ENCODE results near the gene TNFRSF18.

The TNFRSF18 gene

GRCh38 chr1:1213345-1214265 lies 7.2 kb upstream of the TNFRSF18 start, which contains the start of gene TNFRSF4:
Gene TNFRSF4, minus strand, starts transcription at chr1:1214153. Its CDS starts 26 bp downstream, at chr1:1214127.
- DNase-seq: no peak
- Histone ChIP-seq H3K27me3 (ENCODE audit: insufficient read depth, low read depth, severe bottlenecking) (no peaks in the 10 kb centered on the region), H3K36me3 (peaks cover 26% of the 10 kb centered on the region), H3K27ac (no peak within 1 kb of the TSS), H3K9me3 (ENCODE audit: severe bottlenecking) (no peaks in the 10 kb centered on the region), H3K4me3 (ENCODE audit: low read depth, low read length) (no peak within 1 kb of the TSS)
- no peak for TF ChIP-seq CTCF (IDR thresholded peaks at IDR 0.05; ENCODE audit: low read depth, low read length)

- Histone ChIP-seq H3K4me3 (ENCODE audit: low read depth, low read length) (no peak overlapping the region), H3K36me3 (peaks cover 18% of the 10 kb centered on the region), H3K9me3 (ENCODE audit: severe bottlenecking) (no peaks in the 10 kb centered on the region), H3K27me3 (ENCODE audit: insufficient read depth, low read depth, severe bottlenecking) (no peaks in the 10 kb centered on the region), H3K27ac (no peak overlapping the region)
- no peak for TF ChIP-seq CTCF (IDR thresholded peaks at IDR 0.05; ENCODE audit: low read depth, low read length)
- no peak for DNase-seq
These were observed 6.5 kb upstream of the TNFRSF18 start for GRCh38 chr1:1212780-1213344.

- Histone ChIP-seq H3K4me3 (ENCODE audit: low read depth, low read length) (no peak overlapping the region), H3K9me3 (ENCODE audit: severe bottlenecking) (no peaks in the 10 kb centered on the region), H3K27me3 (ENCODE audit: insufficient read depth, low read depth, severe bottlenecking) (no peaks in the 10 kb centered on the region), H3K27ac (no peak overlapping the region), H3K36me3 (peaks cover 11% of the 10 kb centered on the region)
- no peak for DNase-seq
- TF ChIP-seq CTCF (IDR thresholded peaks at IDR 0.05; ENCODE audit: low read depth, low read length): no peak
These were observed 5.4 kb upstream of the TNFRSF18 start for GRCh38 chr1:1211541-1212441.

GRCh38 chr1:1210726-1211540 lies 4.5 kb upstream of the TNFRSF18 start:
- Histone ChIP-seq H3K27me3 (ENCODE audit: insufficient read depth, low read depth, severe bottlenecking) (no peaks in the 10 kb centered on the region), H3K36me3 (peaks cover 4% of the 10 kb centered on the region), H3K27ac (no peak overlapping the region), H3K4me3 (ENCODE audit: low read depth, low read length) (no peak overlapping the region), H3K9me3 (ENCODE audit: severe bottlenecking) (no peaks in the 10 kb centered on the region)
- no peak for DNase-seq
- TF ChIP-seq CTCF (IDR thresholded peaks at IDR 0.05; ENCODE audit: low read depth, low read length): no peak
